ENCODE data around the gene KIDINS220.
A peak's percentile ranks its signal among the peaks of the same experiment; 100 is the strongest.
"Not testable (repeated sequence)": the region's sequence is repeated elsewhere in the genome, so short reads cannot be mapped to it uniquely, and the experiment has no call there.

KIDINS220 gene

GRCh38 chr2:8754106-8754776, 83.2 kb downstream of the KIDINS220 start:
- peak in 23 of 51 donors; percentile 2 to 79 (median 36) for DNase-seq

DNA sequence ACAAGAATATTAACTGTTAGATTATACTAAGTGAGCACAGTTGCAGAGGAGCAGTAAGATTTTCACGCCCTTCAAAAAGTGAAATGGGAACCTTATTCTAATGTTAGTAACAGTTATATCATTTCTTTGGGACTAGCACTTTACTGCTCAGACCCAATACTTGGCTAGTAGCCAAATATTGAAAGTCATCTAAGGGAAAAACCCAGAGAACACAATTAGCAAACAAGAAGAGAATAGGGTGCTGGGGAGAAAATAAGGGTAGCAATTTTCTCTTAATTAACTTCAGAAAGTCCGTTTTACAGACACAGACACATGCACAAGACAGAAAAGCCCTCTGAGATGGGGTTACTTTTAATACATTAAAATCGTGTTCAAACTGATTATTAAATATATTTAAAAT, 83.8 kb downstream of the KIDINS220 start:
- peak in 1 of 51 donors; percentile 32 for DNase-seq

DNA sequence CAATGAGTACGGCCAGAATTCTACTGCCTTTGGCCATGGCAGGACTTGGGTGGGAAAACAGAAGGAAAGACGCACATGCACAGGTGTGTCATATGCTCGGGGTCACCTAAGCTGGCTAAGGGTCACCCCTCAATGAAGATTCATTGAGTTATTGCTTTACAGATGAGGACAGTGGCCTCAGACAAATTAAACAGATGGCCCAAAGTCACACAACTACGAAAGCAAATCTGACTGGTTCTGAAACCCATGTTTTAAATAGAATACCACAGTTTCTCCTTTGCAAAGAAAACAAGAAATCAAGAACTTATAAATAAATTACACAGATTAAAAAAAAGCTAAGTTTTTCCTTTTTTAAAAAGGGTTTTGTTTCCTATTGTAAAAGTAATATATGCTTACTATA, 85.0 kb downstream of the KIDINS220 start:
- DNase-seq = no peak

DNA sequence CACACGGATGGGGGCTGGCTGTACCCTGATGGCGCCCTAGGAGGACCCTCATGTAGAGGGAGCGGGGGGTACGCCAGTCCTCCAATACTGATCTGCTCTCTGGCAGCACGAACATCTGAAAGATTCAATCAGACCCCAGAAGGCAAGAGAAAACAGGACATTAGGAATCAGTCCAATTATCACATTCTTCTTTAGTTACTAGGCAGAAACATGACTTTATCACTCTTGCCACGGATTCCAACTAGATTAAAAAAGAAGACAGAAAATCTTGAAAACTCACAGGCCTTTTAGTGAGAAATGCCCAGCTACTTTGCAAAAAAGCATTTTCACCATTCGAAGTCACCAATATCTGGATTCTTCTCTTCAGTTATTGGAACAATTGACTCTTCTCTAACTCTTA, 87.2 kb downstream of the KIDINS220 start:
- no peak for DNase-seq

GRCh38 chr2:8743261-8743660, 94.2 kb downstream of the KIDINS220 start:
- no peak for DNase-seq

- DNase-seq = no peak
These were observed 97.3 kb downstream of the KIDINS220 start for GRCh38 chr2:8740136-8740535.

DNA sequence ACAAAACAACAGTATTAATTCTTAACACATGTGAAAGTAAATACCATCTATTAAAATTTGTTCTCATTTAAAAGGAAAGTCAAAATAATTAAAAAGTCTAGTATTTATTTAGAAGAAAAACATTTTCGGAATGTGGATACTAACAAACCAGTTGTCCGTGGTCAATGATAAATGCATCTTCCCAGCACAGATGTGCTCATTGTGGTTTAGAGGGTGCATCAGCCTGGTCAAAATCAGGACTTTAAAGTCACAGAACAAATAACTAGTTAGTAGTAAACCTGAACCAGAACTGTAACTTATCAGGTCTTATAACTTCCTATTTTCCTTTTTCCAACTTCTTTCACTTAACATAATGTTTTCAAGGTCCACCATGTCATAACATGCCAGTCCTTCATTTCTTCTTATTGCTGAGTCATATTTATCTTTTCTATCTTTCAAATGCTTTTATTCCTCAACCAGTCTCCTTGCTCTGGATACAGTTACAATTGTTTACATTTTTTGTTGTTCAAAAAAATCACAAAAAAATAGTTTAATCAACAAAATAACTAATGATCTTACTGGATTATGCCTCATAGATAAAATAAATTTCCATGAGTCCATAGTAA, 99.7 kb downstream of the KIDINS220 start:
- DNase-seq = no peak

DNA sequence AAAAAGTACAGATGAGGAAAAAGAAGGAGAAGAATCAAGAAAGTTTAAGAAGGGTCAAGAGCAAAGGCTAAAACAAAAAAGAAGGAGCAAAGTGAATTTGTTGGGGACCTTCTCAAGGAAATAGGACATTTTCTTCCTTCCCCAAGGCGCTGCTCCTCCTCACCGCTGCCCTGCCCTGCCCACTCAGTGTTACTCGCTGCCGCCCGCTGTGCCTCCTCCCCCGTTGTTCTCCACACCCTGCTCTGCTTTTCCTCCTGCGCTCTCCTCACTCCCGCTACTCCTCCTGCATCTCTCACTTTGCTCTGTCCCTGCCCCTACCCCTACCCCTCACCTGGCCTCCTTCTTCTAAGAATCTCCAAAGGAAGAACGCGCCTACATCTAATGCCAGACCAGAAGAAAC, 104.8 kb downstream of the KIDINS220 start:
- no peak for DNase-seq

DNA sequence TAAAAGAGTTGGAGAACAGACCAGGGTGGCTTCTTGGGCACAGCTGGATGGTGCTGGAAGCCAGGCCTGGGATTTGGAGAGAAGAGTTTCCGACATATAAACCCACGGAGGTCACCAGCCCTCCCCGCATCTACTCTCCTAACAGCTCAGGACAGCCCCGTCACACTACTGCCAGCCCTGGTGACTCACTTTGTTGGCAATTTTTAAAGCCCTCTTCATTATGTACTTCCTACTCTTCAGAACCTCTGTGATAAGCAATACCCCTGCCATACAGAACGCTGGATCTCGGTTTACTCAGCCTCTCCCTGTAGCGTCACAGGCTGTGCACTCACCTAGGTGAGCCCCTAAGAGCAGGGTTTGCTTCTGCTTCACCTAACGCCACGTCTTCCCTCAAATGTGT, 107.5 kb downstream of the KIDINS220 start:
- DNase-seq = no peak

GRCh38 chr2:8729101-8729500, 108.3 kb downstream of the KIDINS220 start:
- not testable (repeated sequence) for DNase-seq

DNA sequence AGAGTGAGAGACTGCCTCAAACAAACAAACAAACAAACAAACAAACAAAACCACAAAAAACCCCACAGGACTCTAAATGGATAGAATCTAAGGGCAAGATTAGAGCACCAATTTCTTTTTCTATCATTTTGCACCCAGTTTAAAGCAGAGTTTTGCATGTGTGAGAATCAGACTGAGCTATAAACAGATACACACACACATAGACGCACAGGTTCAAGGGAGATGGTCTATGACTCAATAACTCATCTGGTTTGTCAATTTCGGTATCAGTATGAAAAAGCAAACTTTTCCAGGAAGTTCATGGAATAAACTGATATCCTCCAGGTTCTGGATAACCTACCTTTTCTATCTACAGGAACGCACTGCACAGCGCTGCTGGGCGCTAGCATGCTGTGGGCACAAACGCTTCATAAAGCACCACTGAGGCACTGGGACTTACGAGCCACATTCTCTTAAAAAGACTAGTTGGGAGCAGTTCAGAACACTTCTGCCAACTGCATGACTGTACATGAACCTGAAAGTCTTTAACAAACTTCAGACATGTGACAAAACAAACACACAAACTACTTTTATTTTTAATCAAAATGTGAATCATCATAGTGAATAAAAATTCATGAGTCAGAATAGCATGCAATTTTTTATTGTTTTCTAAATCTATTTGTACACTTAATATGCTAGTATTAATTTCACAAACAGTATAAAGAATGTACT, 109.0 kb downstream of the KIDINS220 start:
- no peak for DNase-seq

DNA sequence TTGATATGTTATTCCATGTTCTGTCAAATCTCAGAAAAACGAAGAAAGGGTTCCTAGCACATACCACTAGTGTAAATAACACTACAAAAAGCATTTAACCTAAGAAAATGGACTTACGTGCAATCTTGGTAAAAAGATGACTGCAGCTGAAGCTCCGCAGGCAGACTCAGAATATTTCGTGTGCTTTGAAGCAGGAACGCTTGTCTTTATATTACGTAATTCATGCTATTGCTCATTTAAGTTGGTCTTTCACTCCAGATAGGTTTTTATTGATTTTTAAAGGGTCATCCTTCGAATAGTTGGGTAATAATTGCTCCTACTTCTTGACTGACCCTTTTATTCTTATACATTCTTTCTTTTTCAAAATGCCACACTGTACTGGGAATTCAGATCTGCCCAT, 111.6 kb downstream of the KIDINS220 start:
- no peak for DNase-seq

- DNase-seq = no peak
These were observed 114.4 kb downstream of the KIDINS220 start for GRCh38 chr2:8722986-8723385.

- no peak for DNase-seq
These were observed 116.0 kb downstream of the KIDINS220 start for GRCh38 chr2:8721410-8721809.

- DNase-seq = no peak
These were observed 116.7 kb downstream of the KIDINS220 start for GRCh38 chr2:8720741-8721140.

GRCh38 chr2:8719528-8719927, 117.9 kb downstream of the KIDINS220 start:
- DNase-seq = no peak

- DNase-seq = no peak
These were observed 122.4 kb downstream of the KIDINS220 start for GRCh38 chr2:8714971-8715370.

DNA sequence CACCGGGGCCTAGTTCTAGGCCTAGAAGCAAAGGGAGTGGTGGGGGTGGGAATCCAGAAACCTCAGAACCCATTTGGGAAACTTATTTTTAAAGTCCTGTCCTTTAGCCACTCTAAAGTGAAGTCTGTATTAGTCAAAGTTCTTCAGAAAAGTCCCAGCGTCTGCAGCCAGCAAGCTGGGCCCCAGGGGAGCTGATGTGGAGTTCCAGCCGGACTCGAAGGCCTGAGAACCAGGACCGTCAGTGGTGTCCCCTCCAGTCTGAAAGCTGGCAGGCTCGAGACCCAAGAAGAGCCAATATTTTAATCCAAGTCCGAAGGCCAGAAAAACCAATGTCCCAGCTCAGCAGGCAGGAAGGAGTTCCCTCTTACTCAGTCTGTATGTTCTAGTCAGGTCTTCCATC, 123.1 kb downstream of the KIDINS220 start:
- DNase-seq = no peak

DNA sequence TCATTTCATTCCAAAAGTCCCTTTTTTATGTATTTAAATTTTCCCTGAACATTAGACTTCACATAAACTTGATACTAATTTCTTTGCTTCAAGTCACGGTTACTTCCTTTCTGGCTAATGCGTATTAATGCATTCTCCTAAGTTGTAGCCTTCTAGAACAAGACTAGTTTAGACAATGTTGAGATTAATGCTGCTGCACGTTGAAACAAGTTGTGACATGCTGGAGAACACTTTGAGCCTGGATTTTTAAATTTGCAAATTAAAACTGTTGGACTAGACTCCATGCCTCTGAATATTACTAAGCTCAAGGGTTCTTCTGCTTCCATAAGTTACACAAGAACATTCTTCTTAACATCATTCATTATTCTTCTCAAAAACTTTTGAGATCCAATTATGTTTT, 126.5 kb downstream of the KIDINS220 start:
- DNase-seq = no peak

DNA sequence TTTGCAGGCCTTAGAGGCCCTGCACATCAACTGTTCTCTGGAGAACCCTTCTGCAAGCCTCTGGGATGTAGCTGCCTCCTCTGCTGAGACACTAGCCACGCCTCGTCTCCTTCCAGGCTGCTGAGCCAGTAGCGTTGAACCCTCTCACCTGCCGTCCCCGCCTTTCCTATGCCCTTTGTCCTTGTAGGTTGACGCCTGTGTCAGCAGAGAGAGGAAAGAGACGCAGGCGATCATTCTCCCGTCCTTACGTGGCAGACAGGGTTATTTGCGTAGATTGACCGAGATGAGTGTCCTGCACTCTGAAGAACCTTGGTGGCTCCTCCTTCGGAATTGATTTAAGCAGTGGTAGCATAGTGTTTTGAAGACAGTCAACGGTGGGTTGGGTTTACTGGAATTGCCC, 127.8 kb downstream of the KIDINS220 start:
- DNase-seq = no peak

DNA sequence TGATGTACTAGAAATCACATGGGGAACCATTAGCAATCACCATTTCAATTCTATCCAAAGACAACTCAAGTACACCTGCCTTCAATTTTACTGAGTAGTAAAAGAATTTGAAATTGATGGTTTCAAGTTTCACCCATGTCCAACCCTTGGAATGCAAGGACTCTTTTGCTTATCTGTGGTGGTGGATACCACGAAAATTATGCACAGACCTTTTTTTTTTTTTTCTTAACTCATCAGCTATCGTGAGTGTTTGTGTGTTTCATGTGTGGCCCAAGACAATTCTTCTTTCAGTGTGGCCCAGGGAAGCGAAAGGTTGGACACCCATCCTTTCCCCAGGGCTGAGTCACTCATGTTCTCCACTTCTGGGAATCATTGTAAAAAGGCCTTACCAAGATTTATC, 132.5 kb downstream of the KIDINS220 start:
- DNase-seq = no peak

DNA sequence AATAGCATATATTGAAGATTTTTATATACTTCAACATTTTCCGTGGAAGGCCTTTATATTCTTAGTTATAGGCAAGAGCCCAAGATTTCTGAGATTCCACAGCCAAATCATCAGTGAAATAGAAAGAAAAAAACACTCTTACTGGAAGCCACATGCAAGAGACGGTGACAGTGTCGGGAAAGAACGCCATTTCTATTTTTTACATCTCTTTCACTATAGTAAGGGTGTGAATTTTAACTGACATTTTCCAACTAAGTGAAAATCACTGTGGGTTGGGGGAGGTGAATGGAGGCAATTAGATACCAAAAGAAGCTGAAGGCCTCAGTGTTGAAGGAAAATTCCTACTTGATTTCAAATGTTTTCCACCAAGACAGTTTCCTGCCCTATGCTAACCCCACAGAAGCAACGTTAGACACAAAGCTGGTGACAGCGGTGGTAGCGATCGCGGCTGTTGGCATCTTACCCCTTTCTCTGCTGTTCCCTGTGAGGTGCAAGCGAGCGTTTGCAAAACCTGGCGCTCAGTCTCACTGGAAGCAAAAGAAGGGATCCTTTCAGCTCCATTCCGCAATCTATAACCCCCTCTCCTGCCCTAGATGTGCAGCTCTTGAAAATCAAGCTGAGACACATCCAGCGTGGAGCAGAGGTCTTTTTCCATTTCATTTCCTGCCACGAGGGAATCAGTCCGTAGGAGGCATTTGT, 135.6 kb downstream of the KIDINS220 start:
- DNase-seq = no peak
